DOHH2 (cell line): Measurements from ENCODE around the gene HSPB2.
A peak's percentile ranks its signal among the peaks of the same experiment; 100 is the strongest.

Experiments used
- H3F3A ChIP-seq: fragments of 200-600 bp; sonication (generic), shearing (Covaris generic); 2 replicates; pipeline ENCODE4 v1.6.0; 2016; ENCODE audit warnings: antibody characterized with exemption, mild to moderate bottlenecking; ENCODE audit not compliant: control insufficient read depth, insufficient read depth
- H3K27ac ChIP-seq: fragments of 200-600 bp; sonication (generic); 2 replicates; pipeline ENCODE4 v1.5.1; 2014; ENCODE audit warnings: low read depth, mild to moderate bottlenecking, low read length, moderate library complexity
- H3K27me3 ChIP-seq: fragments of 200-600 bp; sonication (generic); 2 replicates; pipeline ENCODE4 v1.6.1; 2014; ENCODE audit warnings: mild to moderate bottlenecking, low read length, mixed read lengths; ENCODE audit not compliant: control insufficient read depth
- H3K36me3 ChIP-seq: fragments of 200-600 bp; sonication (generic); 2 replicates; pipeline ENCODE4 v1.6.1; 2014; ENCODE audit warnings: mild to moderate bottlenecking, low read length, moderate library complexity, mixed read lengths; ENCODE audit not compliant: control insufficient read depth
- H3K4me1 ChIP-seq: fragments of 200-600 bp; sonication (generic); 2 replicates; pipeline ENCODE4 v1.6.1; 2014; ENCODE audit warnings: mild to moderate bottlenecking, low read length, mixed read lengths; ENCODE audit not compliant: control insufficient read depth
- H3K4me2 ChIP-seq: fragments of 200-600 bp; sonication (generic); 2 replicates; pipeline ENCODE4 v1.6.0; 2014; ENCODE audit warnings: mild to moderate bottlenecking, low read length, moderate library complexity
- H3K4me3 ChIP-seq: fragments of 200-600 bp; sonication (generic); 2 replicates; pipeline ENCODE4 v1.5.1; 2014; ENCODE audit warnings: mild to moderate bottlenecking, low read length, mixed read lengths
- H3K79me2 ChIP-seq: fragments of 200-600 bp; sonication (generic); 2 replicates; pipeline ENCODE4 v1.6.1; 2014; ENCODE audit warnings: mild to moderate bottlenecking, low read length, mixed read lengths; ENCODE audit not compliant: control insufficient read depth
- H3K9me2 ChIP-seq: fragments of 200-600 bp; sonication (generic); replicated peaks from 2 replicates; pipeline ENCODE4 v1.6.1; 2014; ENCODE audit warnings: mild to moderate bottlenecking, low read length, mixed read lengths; ENCODE audit not compliant: control insufficient read depth
- H3K9me3 ChIP-seq: fragments of 200-600 bp; sonication (generic); 2 replicates; pipeline ENCODE4 v1.6.1; 2014; ENCODE audit warnings: antibody characterized with exemption, low read length, mixed read lengths; ENCODE audit not compliant: control insufficient read depth, insufficient read depth
- H4K20me1 ChIP-seq: fragments of 200-600 bp; sonication (generic); 2 replicates; pipeline ENCODE4 v1.6.0; 2014; ENCODE audit warnings: low read depth, mild to moderate bottlenecking, antibody characterized with exemption, low read length, moderate library complexity; ENCODE audit not compliant: control insufficient read depth, insufficient read depth
- CTCF ChIP-seq: fragments of 200-600 bp; sonication (generic); IDR thresholded peaks from one replicate; pipeline ENCODE4 v1.5.1; 2014; ENCODE audit warnings: antibody characterized with exemption, mild to moderate bottlenecking, low read depth, low read length; ENCODE audit not compliant: poor library complexity, severe bottlenecking
- EZH2phosphoT487 ChIP-seq: fragments of 200-600 bp; sonication (generic); IDR thresholded peaks from 2 replicates; pipeline ENCODE4 v1.6.1; 2017; ENCODE audit warnings: borderline replicate concordance, mild to moderate bottlenecking, antibody characterized with exemption, low read length, moderate library complexity, mixed read lengths

HSPB2 gene

GRCh38 chr11:111945198-111945597 is 32.7 kb downstream of the HSPB2 start:
- no peaks in the 10 kb centered on the region for H3K36me3 ChIP-seq
- no peaks in the 10 kb centered on the region for H3K9me2 ChIP-seq
- H3K79me2 ChIP-seq, result no peaks in the 10 kb centered on the region
- peaks cover 4% of the 10 kb centered on the region for H3F3A ChIP-seq
- peaks cover 12% of the 10 kb centered on the region for H3K4me1 ChIP-seq
- H3K27me3 ChIP-seq, result no peaks in the 10 kb centered on the region
- no peak overlapping the region for H3K27ac ChIP-seq
- H3K4me3 ChIP-seq, result no peak overlapping the region
- no peaks in the 10 kb centered on the region for H3K9me3 ChIP-seq
- H4K20me1 ChIP-seq, result no peaks in the 10 kb centered on the region
- TF ChIP-seq CTCF (no peak), EZH2phosphoT487 (no peak)
- H3K4me2 ChIP-seq, result no peak overlapping the region

- no peak for TF ChIP-seq CTCF
- TF ChIP-seq EZH2phosphoT487, result no peak
- Histone ChIP-seq H4K20me1 (no peaks in the 10 kb centered on the region), H3K4me3 (no peak overlapping the region), H3K27ac (no peak overlapping the region), H3K9me2 (no peaks in the 10 kb centered on the region), H3F3A (peaks cover 4% of the 10 kb centered on the region), H3K27me3 (no peaks in the 10 kb centered on the region), H3K4me1 (peaks cover 12% of the 10 kb centered on the region), H3K36me3 (no peaks in the 10 kb centered on the region), H3K79me2 (no peaks in the 10 kb centered on the region), H3K4me2 (peak overlapping the region; percentile 2; the same call in 1 of the 2 replicates), H3K9me3 (no peaks in the 10 kb centered on the region)
Measured at GRCh38 chr11:111946499-111946898, 34.0 kb downstream of the HSPB2 start.

- no peak overlapping the region for H3K27ac ChIP-seq
- TF ChIP-seq CTCF (no peak), EZH2phosphoT487 (no peak)
- no peaks in the 10 kb centered on the region for H3K79me2 ChIP-seq
- H3K4me1 ChIP-seq, result peaks cover 12% of the 10 kb centered on the region
- H3F3A ChIP-seq, result peaks cover 4% of the 10 kb centered on the region
- peak overlapping the region; percentile 2; the same call in 1 of the 2 replicates for H3K4me2 ChIP-seq
- no peaks in the 10 kb centered on the region for H4K20me1 ChIP-seq
- no peaks in the 10 kb centered on the region for H3K36me3 ChIP-seq
- no peaks in the 10 kb centered on the region for H3K9me2 ChIP-seq
- H3K27me3 ChIP-seq, result no peaks in the 10 kb centered on the region
- H3K9me3 ChIP-seq, result no peaks in the 10 kb centered on the region
- H3K4me3 ChIP-seq, result no peak overlapping the region
Measured at GRCh38 chr11:111947143-111947542, 34.6 kb downstream of the HSPB2 start.
